DMS53 (cell line): ENCODE measurements around the gene ZNF266.
A peak's percentile ranks its signal among the peaks of the same experiment; 100 is the strongest.

Source experiments
- DNase-seq: peaks from one replicate; lab custom pipeline; 2025; lab: John Stamatoyannopoulos, UW

ZNF266 gene

GRCh38 chr19:9435279-9436268 is at the start of gene ZNF266:
ZNF266 (minus strand) TSS chr19:9435573; CDS start chr19:9420089, 15,484 bp downstream.
- peak; percentile 92 for DNase-seq

GRCh38 chr19:9485140-9485539 is 49.8 kb upstream of the ZNF266 start:
- no peak for DNase-seq

GRCh38 chr19:9474975-9475374 is 39.6 kb upstream of the ZNF266 start:
- no peak for DNase-seq

GRCh38 chr19:9467161-9467560 is 31.8 kb upstream of the ZNF266 start:
- no peak for DNase-seq

- DNase-seq: no peak
These were observed 26.6 kb upstream of the ZNF266 start for GRCh38 chr19:9461938-9462337.

GRCh38 chr19:9456018-9456689 is 20.8 kb upstream of the ZNF266 start:
- DNase-seq: peak; percentile 16

- DNase-seq: no peak
These were observed 18.6 kb upstream of the ZNF266 start for GRCh38 chr19:9453953-9454352.

- DNase-seq: no peak
These were observed 9.7 kb upstream of the ZNF266 start for GRCh38 chr19:9445037-9445436.

GRCh38 chr19:9436358-9436757 is 985 bp upstream of the ZNF266 start:
- no peak for DNase-seq

GRCh38 chr19:9431475-9431874 is 3.9 kb downstream of the ZNF266 start:
- peak; percentile 19 for DNase-seq

GRCh38 chr19:9430444-9430843 is 4.9 kb downstream of the ZNF266 start:
- DNase-seq: no peak

- no peak for DNase-seq
These were observed 7.4 kb downstream of the ZNF266 start for GRCh38 chr19:9427941-9428340.

GRCh38 chr19:9413240-9413954 is 22.0 kb downstream of the ZNF266 start:
- no peak for DNase-seq

GRCh38 chr19:9407827-9408226 is 27.5 kb downstream of the ZNF266 start:
- DNase-seq: no peak

- DNase-seq: peak; percentile 60
These were observed 28.5 kb downstream of the ZNF266 start for GRCh38 chr19:9406798-9407352.

GRCh38 chr19:9381361-9381785 is 54.0 kb downstream of the ZNF266 start:
- no peak for DNase-seq

GRCh38 chr19:9370738-9371619 is 64.4 kb downstream of the ZNF266 start:
- DNase-seq: no peak

- DNase-seq: no peak
These were observed 72.5 kb downstream of the ZNF266 start, which contains the start of gene ZNF177 for GRCh38 chr19:9362905-9363304. ZNF177 (plus strand) TSS chr19:9363013; CDS start chr19:9378312, 15,299 bp downstream.
